KOPT-K1 (cell line): ENCODE measurements around the gene NLRC5.
"Not testable (repeated sequence)": the region's sequence is repeated elsewhere in the genome, so short reads cannot be mapped to it uniquely, and the experiment has no call there.

Experiments
- H3K27ac ChIP-seq: fragments of 200-600 bp; sonication (generic); 2 replicates; pipeline ENCODE4 v1.5.1; 2016; ENCODE audit warnings: antibody characterized with exemption, mild to moderate bottlenecking, low read depth, low read length; ENCODE audit not compliant: poor library complexity, severe bottlenecking
- H3K36me3 ChIP-seq: fragments of 200-600 bp; sonication (generic); 2 replicates; pipeline ENCODE4 v1.5.1; 2017; ENCODE audit warnings: antibody characterized with exemption, mild to moderate bottlenecking, low read length, moderate library complexity; ENCODE audit not compliant: insufficient read depth
- H3K9me3 ChIP-seq: fragments of 200-600 bp; sonication (generic); 2 replicates; pipeline ENCODE4 v1.5.1; 2017; ENCODE audit warnings: antibody characterized with exemption, low read length, mild to moderate bottlenecking; ENCODE audit not compliant: insufficient read depth, poor library complexity, severe bottlenecking

NLRC5 gene

DNA sequence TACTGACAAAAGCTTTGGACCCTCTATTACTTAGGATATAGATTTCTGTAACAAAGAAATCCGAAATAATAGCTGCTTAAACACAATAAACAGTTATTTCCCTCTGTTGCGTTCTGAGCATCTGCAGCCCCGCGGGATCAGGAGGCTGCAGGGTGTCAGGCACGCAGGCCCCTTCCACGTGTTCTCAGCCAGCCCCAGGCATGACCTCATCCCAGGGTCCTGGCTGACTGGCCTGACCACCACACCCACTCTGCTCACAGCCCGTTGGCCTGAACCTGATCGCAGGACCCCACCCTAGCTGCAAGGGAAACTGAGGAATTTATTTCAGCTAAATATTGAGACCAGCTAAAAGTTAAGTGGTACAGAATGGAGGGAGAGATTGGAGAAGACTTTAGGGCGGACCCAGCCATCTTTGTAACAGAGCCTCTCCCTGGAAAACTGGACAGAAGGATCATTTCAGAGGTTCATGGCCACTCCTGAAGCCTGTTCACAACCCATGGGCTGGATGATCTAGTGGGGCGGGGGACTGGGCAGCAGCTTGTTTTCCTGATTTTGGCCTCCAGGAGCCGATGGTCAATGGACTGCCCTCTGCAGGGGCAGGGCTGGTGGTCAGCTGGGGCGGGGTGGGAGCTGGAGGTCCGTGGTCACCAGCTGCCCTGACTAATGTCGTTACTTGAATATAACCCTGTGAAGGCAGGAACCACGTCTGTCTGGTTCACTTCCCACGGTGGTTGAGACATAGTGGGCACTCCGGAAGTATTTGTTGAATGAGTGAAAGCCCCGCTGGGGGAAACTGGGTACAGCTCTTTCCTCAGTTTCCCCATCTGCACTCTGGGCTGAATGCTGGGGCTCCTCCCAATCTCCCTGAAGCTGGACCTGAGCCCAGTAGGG lies 16.7 kb upstream of the NLRC5 start:
- H3K9me3 ChIP-seq, result no peaks in the 10 kb centered on the region
- H3K36me3 ChIP-seq, result no peaks in the 10 kb centered on the region
- no peak overlapping the region for H3K27ac ChIP-seq

DNA sequence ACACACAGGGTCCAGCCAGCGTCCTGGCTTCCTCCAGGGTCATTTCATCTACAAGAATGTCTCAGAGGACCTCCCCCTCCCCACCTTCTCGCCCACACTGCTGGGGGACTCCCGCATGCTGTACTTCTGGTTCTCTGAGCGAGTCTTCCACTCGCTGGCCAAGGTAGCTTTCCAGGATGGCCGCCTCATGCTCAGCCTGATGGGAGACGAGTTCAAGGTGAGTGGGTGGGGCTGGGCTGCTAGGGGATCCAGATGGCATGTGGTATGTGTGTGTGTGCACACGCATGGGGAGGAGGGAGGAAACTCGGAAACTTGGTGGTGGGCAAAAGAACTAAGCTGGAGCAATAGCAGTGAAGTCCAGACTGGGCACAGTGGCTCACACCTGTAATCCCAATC lies 16.1 kb upstream of the NLRC5 start:
- Histone ChIP-seq H3K36me3 (no peaks in the 10 kb centered on the region), H3K9me3 (no peaks in the 10 kb centered on the region), H3K27ac (no peak overlapping the region)

DNA sequence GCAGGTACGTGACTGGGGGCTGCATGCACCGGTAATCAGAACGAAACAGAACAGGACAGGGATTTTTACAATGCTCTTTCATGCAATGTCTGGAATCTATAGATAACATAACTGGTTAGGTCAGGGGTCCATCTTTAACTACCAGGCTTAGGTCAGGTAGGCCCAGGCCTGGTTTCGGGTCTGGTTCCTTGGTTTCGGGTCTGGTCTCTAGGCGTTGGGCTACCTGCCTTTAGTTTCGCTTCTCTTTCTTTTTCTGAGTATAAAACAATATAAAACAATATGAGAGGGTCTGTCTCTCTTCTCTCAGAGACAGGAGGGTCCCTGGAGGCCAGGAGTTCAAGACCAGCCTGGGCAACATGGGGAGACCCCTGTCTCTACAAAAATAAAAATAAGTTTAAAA lies 15.5 kb upstream of the NLRC5 start:
- not testable (repeated sequence) for H3K9me3 ChIP-seq, H3K27ac ChIP-seq, H3K36me3 ChIP-seq

DNA sequence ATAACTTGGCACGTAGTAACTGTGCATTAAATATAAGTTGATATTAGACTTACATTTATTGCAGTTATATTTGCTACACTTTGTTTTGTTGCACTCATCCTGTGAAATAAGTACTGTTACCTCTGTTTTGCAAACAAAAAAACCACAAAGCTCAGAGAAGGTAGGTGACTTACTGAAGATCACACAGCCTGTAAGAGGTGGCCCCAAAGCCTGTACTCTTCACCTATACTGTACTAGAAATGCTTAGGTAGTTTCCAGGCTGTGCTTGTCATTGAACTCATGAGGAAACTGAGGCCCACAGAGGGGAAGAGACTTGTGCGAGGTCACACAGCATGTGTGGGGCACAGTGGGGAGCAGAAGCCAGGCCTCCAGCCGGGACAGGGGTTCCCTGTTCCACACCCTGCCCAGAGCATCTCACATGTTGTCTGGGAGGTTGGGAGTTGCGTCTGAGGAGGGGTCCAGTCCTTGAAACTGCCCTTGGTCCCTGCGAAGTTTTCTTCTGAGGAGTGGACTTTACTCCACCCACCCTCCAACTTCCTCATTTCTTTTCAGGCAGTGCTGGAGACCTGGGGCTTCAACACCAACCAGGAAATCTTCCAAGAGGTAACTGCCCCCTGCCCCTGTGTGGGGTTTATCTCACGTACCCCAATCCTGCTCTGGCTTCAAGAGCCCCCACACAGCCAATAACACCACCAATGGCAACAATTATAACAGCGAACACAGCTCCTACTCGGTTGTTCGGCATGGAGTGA lies 14.6 kb upstream of the NLRC5 start:
- no peak overlapping the region for H3K27ac ChIP-seq
- no peaks in the 10 kb centered on the region for H3K9me3 ChIP-seq
- no peaks in the 10 kb centered on the region for H3K36me3 ChIP-seq

DNA sequence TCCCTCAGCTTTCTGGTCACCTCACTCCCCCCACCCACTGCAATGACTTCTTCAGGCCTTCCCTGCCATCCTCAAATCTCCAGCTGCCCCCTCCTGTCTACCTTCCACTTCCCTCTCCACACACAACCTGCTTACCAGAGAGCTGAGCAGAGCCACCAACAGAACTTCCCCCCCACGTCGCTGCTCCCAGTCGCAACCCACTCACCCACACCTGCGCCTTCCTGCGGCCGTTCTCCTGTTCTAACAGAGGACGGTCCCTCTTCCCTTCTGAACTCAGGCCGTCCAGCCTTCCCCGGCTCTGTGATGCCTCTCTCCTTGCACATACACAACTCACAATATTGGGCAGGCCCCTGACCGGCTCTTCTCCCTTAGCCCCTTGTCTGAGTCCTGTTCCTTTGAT lies 13.6 kb upstream of the NLRC5 start:
- no peaks in the 10 kb centered on the region for H3K36me3 ChIP-seq
- H3K27ac ChIP-seq, result no peak overlapping the region
- H3K9me3 ChIP-seq, result no peaks in the 10 kb centered on the region

DNA sequence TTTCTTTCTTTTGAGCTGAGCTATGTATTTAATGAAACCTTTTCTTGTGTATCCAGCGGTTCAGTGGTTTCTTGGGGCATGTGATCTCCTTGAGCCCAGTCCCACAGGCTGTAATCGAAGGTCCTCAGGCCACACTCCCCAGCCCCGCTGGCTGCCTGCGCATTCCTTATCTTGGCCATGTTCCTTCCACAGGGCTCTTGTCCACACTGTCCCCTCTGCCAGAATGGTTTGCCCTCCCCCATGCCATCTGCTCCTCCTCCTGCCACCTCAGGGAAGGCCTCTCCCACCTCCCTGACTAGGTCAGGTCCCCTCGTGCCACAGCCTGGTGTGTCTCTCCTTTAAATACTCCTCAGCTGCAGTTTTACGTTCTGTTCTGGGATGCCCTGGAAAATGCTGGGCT lies 12.1 kb upstream of the NLRC5 start:
- Histone ChIP-seq H3K27ac (no peak overlapping the region), H3K36me3 (no peaks in the 10 kb centered on the region), H3K9me3 (no peaks in the 10 kb centered on the region)

DNA sequence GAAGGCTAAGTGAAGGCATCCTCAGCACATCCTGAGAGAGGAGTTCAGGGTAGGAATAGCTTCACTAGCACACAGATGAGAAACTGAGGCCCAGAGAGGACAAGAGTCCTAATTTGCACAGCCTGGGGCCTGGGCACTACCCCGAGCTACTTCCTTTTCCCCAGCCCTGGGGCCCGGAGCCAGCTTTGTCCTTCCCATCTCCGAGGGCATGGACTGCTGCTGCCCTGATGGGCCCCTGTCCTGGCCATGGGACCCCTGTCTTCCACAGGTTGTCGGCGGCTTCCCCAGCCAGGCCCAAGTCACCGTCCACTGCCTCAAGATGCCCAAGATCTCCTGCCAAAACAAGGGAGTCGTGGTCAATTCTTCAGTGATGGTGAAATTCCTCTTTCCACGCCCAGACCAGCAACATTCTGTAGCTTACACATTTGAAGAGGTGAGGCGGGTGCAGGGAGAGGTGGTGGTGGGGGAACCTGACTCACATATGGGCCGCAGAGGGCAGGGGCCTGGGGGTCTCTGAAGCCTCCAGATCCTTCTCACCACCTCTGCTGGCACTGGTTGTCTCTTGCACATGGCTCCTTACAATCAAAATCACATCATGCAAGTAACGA lies 11.4 kb upstream of the NLRC5 start:
- H3K27ac ChIP-seq, result no peak overlapping the region
- no peaks in the 10 kb centered on the region for H3K36me3 ChIP-seq
- no peaks in the 10 kb centered on the region for H3K9me3 ChIP-seq

DNA sequence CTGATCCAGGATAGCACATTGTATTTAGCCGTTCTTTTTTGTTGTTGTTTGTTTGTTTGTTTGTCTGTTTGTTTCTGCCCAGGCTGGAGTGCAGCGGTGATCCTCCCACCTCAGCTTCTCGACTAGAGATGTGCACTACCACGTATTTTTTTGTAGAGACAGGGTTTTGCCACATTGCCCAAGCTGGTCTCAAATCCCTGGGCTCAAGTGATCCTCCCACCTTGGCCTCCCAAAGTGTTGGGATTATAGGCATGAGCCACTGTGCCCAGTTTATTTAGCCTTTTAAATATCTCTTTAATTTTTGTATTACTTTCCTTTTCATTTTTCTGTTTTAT lies 9.2 kb upstream of the NLRC5 start:
- Histone ChIP-seq H3K27ac (no peak overlapping the region), H3K36me3 (no peaks in the 10 kb centered on the region)

DNA sequence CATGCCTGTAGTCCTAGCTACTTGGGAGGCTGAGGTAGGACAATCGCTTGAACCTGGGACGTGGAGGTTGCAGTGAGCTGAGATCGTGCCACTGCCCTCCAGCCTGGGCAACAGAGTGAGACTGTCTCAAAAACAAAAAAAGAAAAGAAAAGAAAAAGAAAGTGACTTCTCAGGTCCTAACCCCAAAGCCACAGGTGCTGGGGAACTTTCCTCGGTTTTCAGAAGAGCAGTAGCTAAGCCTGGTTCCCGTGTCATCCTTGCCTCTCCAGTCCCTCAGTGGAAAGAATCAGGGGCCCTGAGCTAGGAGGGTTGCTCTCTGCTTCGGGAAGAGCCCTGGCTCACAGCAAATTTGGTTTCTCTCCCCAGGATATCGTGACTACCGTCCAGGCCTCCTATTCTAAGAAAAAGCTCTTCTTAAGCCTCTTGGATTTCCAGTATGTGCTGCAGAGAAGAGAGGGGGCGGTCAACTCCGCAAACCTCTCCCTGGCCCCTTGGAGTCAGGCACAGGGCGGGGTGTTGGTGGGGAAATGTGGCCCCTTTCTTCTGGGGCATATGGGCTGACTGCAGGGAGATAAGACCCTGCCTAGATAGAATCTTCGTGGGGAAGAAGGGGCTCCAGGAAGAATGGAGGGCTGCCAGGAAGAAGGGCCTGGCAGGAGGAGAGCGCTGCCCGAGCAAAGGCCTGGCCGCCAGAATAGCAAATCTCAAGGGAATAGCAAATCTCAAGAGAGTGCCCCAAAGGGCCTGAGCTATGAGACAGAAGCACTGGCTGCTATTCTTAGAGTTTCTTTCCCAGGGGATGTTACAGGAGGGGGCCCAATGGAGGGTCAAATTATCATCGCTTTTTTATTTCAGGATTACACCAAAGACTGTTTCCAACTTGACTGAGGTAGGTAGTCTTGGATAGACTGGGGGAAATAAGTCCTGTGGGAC lies 8.3 kb upstream of the NLRC5 start:
- Histone ChIP-seq H3K27ac (no peak overlapping the region), H3K36me3 (no peaks in the 10 kb centered on the region), H3K9me3 (no peaks in the 10 kb centered on the region)

More for the DNA sequence above, 9.2 kb upstream of the NLRC5 start:
- H3K9me3 ChIP-seq, result no peaks in the 10 kb centered on the region

DNA sequence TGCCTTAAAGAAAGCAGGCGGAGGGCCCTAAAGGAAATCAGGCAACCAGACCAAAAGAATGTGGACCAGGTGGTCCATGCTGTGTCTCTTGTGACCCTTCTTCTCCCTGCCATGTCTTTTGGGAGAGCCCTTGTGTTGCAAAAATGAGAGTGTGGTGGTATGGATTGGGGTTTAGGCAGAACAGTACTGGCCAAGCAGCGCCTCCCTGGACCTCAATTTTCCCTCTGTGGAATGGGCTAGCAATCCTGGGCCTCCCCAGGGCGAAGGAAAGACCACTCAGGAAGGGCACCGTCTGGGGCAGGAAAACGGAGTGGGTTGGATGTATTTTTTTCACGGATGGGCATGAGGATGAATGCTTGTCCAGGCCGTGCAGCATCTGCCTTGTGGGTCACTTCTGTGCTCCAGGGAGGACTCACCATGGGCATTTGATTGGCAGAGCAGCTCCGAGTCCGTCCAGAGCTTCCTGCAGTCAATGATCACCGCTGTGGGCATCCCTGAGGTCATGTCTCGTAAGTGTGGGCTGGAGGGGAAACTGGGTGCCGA lies 7.6 kb upstream of the NLRC5 start:
- Histone ChIP-seq H3K27ac (no peak overlapping the region), H3K9me3 (no peaks in the 10 kb centered on the region)

DNA sequence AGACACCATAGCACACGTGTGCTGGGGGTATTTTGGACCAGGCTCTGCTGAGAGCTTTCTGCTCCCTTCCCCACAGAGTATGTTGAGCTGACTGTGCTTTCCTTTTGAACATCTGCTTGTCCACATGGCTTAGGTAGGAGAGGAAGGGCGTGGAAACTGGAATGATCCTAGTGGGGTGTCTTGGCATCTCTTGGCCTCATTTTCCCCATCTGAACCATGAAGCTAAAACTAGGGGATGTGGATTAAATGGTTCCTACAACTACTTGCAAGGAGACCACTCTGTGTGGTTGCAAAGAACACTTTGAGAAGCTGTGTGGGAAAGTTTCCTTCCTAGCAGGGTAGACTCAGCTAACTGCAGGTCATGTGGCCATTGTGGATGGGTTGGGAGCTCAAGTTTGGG lies 6.7 kb upstream of the NLRC5 start:
- H3K36me3 ChIP-seq, result no peaks in the 10 kb centered on the region
- no peaks in the 10 kb centered on the region for H3K9me3 ChIP-seq
- H3K27ac ChIP-seq, result no peak overlapping the region

More for the DNA sequence above, 7.6 kb upstream of the NLRC5 start:
- H3K36me3 ChIP-seq, result no peaks in the 10 kb centered on the region

DNA sequence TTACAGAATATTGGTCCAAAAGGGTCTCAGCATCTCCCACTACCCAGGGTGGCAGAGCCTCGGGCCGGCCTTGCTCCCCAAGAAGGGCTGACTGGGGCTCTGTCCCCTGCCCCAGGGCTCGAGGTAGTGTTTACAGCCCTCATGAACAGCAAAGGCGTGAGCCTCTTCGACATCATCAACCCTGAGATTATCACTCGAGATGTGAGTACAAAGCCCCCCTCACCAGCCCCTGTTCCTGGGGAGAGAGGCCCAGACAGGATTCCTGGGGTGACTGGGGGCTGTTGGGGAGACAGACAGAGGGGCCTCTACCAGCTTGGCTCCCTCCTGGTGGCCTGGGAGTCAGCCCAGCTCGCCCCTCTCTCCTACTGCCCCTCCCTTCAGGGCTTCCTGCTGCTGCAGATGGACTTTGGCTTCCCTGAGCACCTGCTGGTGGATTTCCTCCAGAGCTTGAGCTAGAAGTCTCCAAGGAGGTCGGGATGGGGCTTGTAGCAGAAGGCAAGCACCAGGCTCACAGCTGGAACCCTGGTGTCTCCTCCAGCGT lies 6.1 kb upstream of the NLRC5 start:
- no peaks in the 10 kb centered on the region for H3K9me3 ChIP-seq
- H3K27ac ChIP-seq, result no peak overlapping the region
- no peaks in the 10 kb centered on the region for H3K36me3 ChIP-seq

DNA sequence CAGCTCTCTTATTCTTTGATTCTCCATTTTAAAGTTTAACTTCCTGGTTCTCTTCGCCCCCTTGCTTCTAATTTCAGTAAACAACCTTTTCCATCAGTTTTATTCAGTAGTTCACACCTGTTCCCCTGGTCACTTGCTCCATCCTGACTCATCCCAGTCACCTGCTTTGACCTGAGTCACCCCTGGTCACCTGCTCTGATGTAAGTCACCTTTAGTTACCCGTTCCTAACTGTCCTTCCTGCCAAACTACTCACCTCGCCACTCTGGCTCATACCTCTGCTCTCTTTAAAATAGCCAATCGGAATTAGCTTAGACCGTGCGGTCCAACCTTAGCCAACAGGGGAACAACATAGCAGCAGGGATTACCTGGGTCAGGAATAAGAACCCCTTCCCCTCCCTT lies 4.7 kb upstream of the NLRC5 start:
- H3K9me3 ChIP-seq, result no peaks in the 10 kb centered on the region
- no peaks in the 10 kb centered on the region for H3K36me3 ChIP-seq
- no peak overlapping the region for H3K27ac ChIP-seq

DNA sequence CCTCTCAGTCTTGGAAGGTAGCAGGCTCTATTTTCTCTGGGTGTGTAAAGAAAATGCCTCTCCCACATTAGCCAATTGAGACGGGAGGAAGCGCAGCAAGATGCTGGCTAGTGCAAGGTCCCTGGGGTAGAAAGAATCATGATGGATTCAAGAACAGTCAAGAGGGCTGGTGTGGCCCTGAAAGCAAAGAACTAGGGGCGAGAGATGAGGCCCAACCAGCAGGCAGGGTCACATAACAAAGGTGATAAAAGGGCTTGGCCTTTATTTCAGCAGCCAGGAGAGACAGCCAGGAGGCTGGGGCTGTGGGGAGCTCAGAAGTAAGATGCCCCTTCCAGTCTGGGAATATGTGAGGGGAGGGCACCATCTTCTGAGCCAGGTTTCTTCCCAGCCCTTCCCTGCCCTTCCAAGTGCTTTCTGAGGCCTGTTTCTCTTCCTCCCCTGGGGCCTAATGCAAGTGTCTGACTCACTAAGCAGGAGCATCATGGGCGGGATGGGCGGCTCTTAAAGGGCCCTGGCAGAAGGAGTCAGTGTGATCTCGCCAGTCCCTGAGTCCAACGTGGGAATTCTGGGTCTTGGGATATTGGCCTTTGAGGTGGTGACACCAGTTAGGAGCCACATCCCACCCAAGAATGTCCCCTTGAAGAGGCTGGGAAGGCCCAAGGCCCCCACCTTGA lies 3.9 kb upstream of the NLRC5 start:
- no peak overlapping the region for H3K27ac ChIP-seq

More for the DNA sequence above, 3.9 kb upstream of the NLRC5 start:
- no peaks in the 10 kb centered on the region for H3K36me3 ChIP-seq
- no peaks in the 10 kb centered on the region for H3K9me3 ChIP-seq
